Lung (tissue), 12 donors: ENCODE data around the gene PIM1. TPM values are rescaled to one million over a fixed set of nuclear protein-coding genes. Genes with fewer than 3 reads are reported as not detected.
A peak's percentile ranks its signal among the peaks of the same experiment; 100 is the strongest.

Experiments used
- ATAC-seq: fragments of 200-7000 bp; cut with Tn5 transposase; one replicate; pipeline ENCODE4 v1.9.1; 2020; ENCODE audit warnings: moderate number of reproducible peaks; ENCODE audit not compliant: insufficient read depth, low FRiP score
- DNase-seq, 3 donors: peaks; one replicate each; pipeline ENCODE4 v3.0.0-alpha.2; 2013 to 2017
- H3K27ac ChIP-seq, 2 donors: one replicate each; pipeline ENCODE4 v1.5.1; 2013; ENCODE audit warnings: mild to moderate bottlenecking in 2 of 2, moderate library complexity in 2 of 2, control low read depth in 1 of 2, inconsistent platforms in 1 of 2, low read depth in 1 of 2, low read length in 1 of 2
- H3K27me3 ChIP-seq, 3 donors: one replicate each; pipeline ENCODE4 v1.5.1; 2013; ENCODE audit warnings: low read length in 2 of 3; ENCODE audit not compliant: control insufficient read depth in 3 of 3, insufficient read depth in 3 of 3
- H3K36me3 ChIP-seq, 4 donors: one replicate each; pipeline ENCODE4 v1.5.1; 2013; ENCODE audit warnings: low read length in 4 of 4, mild to moderate bottlenecking in 1 of 4, moderate library complexity in 1 of 4; ENCODE audit not compliant: control insufficient read depth in 4 of 4, insufficient read depth in 4 of 4
- H3K4me1 ChIP-seq, 5 donors: one replicate each; pipeline ENCODE4 v1.5.1; 2013; ENCODE audit warnings: low read length in 5 of 5, mild to moderate bottlenecking in 2 of 5, moderate library complexity in 1 of 5; ENCODE audit not compliant: control insufficient read depth in 5 of 5, insufficient read depth in 5 of 5
- H3K4me3 ChIP-seq: one replicate; pipeline ENCODE4 v1.5.1; 2013; ENCODE audit warnings: mild to moderate bottlenecking, control low read depth, moderate library complexity
- H3K9ac ChIP-seq, 2 donors: one replicate each; pipeline ENCODE4 v1.5.1; 2013; ENCODE audit warnings: low read length in 2 of 2, control low read depth in 1 of 2; ENCODE audit not compliant: insufficient read depth in 1 of 2
- H3K9me3 ChIP-seq, 4 donors: one replicate each; pipeline ENCODE4 v1.5.1; 2013; ENCODE audit warnings: low read length in 3 of 4, mild to moderate bottlenecking in 1 of 4, moderate library complexity in 1 of 4; ENCODE audit not compliant: control insufficient read depth in 4 of 4, insufficient read depth in 3 of 4
- CTCF ChIP-seq: IDR thresholded peaks from 2 replicates; pipeline ENCODE4 v1.5.1; 2012; ENCODE audit warnings: mild to moderate bottlenecking; ENCODE audit errors: control extremely low read depth, extremely low read depth
- WGBS, 2 donors: extraction: QIAGEN DNeasy Blood & Tissue Kit; methylation state at CpG; one replicate each; pipeline ENCODE4 v1.1.7; 2013; 5-methylcytosine and 5-hydroxymethylcytosine counted together
- polyA plus RNA-seq, 2 donors: library from polyadenylated mRNA; stranded (reverse); fragments of 200-250 nt; gene quantifications; one replicate each; pipeline ENCODE4 v1.2.1, GENCODE V29; 2013
- total RNA-seq, 2 donors: library from RNA; depleted of rRNA in 1 of 2; stranded (reverse); fragments of >200 nt in 1 of 2; gene quantifications; one replicate each; pipeline ENCODE4 v1.2.1, GENCODE V29; 2014 to 2021
- donor health status: control.
- donor health status: control.
- donor health status: Bipolar disorder and iron deficiency.
- donor health status: healthy.
- donor health status: DM: yes; HTN: yes; CAD: no.

PIM1 gene
- total and polyA plus RNA-seq, 4 donors = 43.2 to 108 (median 52.0) TPM

GRCh38 chr6:37171201-37171969 lies 1.4 kb downstream of the PIM1 start:
- peak overlapping the region; percentile 82 to 99 for H3K27ac ChIP-seq
- H3K36me3 ChIP-seq = peaks cover 9 to 22% (median 20%) of the 10 kb centered on the region in 4 donors
- H3K9me3 ChIP-seq = no peaks in the 10 kb centered on the region
- no peak for ATAC-seq
- 1 to 2% methylated on average over 45 of the region's 45 CpGs for WGBS, 2 donors
- no peaks in the 10 kb centered on the region for H3K27me3 ChIP-seq
- H3K9ac ChIP-seq = peak overlapping the region in 1 of 2 donors; percentile 45
- peak overlapping the region; percentile 99 for H3K4me3 ChIP-seq
- H3K4me1 ChIP-seq = peaks cover 4 to 28% (median 5%) of the 10 kb centered on the region in 5 donors
- no peak for TF ChIP-seq CTCF
- DNase-seq = peak; percentile 36 to 52 (median 52)

GRCh38 chr6:37171970-37172812 lies 2.2 kb downstream of the PIM1 start:
- Histone ChIP-seq H3K27me3 (no peaks in the 10 kb centered on the region), H3K9ac (peak overlapping the region in 1 of 2 donors; percentile 45), H3K27ac (peak overlapping the region; percentile 78 to 82), H3K4me3 (peak overlapping the region; percentile 37), H3K36me3 (peaks cover 9 to 22% (median 20%) of the 10 kb centered on the region in 4 donors), H3K4me1 (peaks cover 4 to 28% (median 5%) of the 10 kb centered on the region in 5 donors), H3K9me3 (no peaks in the 10 kb centered on the region)
- 6 to 9% methylated on average over 17 of the region's 17 CpGs for WGBS, 2 donors
- ATAC-seq = peak; percentile 22
- DNase-seq = peak; percentile 92 to 95 (median 92)
- TF ChIP-seq CTCF = peak; percentile 89

- no peak for TF ChIP-seq CTCF
- Histone ChIP-seq H3K27me3 (no peaks in the 10 kb centered on the region), H3K9ac (no peak overlapping the region), H3K36me3 (peaks cover 9 to 22% (median 20%) of the 10 kb centered on the region in 4 donors), H3K4me3 (no peak overlapping the region), H3K9me3 (no peaks in the 10 kb centered on the region), H3K4me1 (peaks cover 4 to 28% (median 5%) of the 10 kb centered on the region in 5 donors), H3K27ac (peak overlapping the region in 1 of 2 donors; percentile 37)
- 78 to 81% methylated on average over 7 of the region's 7 CpGs for WGBS, 2 donors
- ATAC-seq = no peak
- DNase-seq = no peak
These were observed 3.0 kb downstream of the PIM1 start for GRCh38 chr6:37172912-37173492.
